Measurements from ENCODE around the gene NDFIP1.

DNA sequence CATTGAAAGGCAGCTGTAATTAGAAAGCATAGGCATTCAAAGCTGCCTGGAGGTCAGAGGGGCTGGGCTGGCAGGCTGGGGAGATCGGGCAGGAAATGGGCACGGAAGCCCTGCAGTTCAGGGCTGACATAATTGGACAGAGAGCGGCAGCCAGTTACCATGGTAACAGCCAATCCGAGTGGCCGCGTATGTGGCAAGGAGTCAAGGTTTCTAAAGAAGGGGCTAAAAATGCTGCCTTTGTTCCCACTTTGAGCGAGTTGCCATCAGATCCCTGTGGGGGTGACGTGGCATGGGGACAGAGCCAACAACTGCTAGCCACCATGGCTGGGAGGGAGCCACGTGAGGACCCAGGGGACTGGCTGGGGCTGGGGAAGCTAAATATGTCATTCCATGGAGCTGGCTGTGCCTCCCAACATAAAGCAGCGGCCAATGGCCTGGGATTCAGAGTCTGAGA lies 44.7 kb upstream of the NDFIP1 start:
- no peak for TF ChIP-seq POLR2A (IDR thresholded peaks at IDR 0.05)
- TF ChIP-seq, protein P1, sequence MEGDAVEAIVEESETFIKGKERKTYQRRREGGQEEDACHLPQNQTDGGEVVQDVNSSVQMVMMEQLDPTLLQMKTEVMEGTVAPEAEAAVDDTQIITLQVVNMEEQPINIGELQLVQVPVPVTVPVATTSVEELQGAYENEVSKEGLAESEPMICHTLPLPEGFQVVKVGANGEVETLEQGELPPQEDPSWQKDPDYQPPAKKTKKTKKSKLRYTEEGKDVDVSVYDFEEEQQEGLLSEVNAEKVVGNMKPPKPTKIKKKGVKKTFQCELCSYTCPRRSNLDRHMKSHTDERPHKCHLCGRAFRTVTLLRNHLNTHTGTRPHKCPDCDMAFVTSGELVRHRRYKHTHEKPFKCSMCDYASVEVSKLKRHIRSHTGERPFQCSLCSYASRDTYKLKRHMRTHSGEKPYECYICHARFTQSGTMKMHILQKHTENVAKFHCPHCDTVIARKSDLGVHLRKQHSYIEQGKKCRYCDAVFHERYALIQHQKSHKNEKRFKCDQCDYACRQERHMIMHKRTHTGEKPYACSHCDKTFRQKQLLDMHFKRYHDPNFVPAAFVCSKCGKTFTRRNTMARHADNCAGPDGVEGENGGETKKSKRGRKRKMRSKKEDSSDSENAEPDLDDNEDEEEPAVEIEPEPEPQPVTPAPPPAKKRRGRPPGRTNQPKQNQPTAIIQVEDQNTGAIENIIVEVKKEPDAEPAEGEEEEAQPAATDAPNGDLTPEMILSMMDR (IDR thresholded peaks at IDR 0.05), result no peak
